Glomerular endothelial cell (primary cell): ENCODE results near the gene IL12RB1. TPM values are rescaled to one million over a fixed set of nuclear protein-coding genes. Genes with fewer than 3 reads are reported as not detected.
"Not testable (repeated sequence)": the region's sequence is repeated elsewhere in the genome, so short reads cannot be mapped to it uniquely, and the experiment has no call there.

Experiments used
- DNase-seq: peaks from one replicate; pipeline ENCODE4 v3.0.0-alpha.2; 2011; ENCODE audit warnings: low read depth, low spot score; ENCODE audit errors: extremely low read depth
- total RNA-seq: library from RNA; depleted of rRNA; stranded (reverse); fragments of >200 nt; gene quantifications from 2 replicates; pipeline ENCODE4 v1.2.3, GENCODE V29; 2015

Gene IL12RB1
- total RNA-seq, 1 donor from 2014 or later, result 0.12 TPM

DNA sequence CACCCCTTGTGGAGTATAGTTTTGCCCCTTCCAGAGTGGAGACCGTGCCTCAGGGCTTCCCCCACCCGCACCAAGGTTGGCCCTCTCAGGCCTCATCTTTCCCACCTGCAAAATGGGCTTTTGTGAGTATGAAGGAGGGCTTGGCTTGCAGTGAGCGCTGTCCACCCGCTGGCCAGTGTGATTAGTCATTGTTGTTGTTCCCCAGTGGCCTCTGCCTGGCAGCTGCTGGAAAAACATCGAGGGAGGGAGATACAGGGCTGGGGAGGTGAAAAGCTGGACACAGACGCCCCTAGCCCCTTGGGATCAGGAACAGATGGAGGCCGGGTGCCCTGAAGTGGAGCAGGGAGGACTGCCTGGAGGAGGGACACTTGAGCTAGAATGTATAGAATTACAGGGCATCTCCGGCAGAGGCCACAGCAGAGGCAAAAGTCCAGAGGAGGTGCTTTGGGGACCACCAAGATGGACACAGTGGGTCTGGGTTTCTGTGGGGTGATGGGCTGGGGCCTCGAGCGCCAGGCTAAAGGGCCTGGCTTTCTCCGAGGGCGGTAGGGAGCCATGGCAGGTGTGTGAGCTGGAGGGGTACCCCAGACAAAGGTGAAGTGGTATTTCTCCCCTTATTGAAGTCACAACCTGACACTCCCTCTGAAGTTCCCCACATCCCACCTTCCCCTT lies 3.9 kb upstream of the IL12RB1 start:
- DNase-seq, result no peak

DNA sequence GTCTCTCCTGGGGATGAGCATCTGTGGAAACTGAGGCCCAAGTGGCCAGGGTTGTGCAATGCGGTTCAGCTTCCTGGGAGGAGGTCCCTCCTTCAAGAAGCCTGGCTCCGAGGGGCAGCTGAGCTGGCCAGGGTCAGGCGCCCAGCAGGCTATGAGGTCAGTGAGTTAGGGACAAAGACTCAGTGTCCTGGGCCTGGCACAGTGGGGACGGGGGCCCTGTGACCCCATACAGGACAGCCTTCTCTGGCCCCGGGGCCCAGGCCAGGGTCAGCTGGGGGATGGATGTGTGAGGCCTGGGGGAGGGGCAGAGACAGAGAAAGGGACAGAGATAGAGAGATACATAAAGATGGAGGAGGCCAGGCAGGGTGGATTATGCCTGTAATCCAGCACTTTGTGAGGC lies 3.0 kb upstream of the IL12RB1 start:
- no peak for DNase-seq

DNA sequence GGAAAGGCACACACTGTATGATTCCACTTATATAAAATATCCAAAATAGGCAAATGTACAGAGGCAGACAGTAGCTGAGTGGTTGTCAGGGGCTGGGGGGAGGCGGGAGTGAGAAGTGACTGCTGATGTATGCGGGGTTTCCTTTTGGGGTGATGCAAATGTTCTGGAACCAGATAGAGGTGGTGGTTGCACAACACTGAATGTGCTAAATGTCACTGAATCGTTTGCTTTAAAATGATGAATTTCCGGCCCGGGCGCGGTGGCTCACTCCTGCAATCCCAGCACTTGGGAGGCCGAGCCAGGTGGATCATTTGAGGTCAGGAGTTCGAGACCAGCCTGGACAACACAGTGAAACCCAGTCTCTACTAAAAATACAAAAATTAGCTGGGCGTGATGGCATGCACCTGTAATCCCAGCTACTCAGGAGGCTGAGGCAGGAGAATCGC lies 2.4 kb upstream of the IL12RB1 start:
- not testable (repeated sequence) for DNase-seq

DNA sequence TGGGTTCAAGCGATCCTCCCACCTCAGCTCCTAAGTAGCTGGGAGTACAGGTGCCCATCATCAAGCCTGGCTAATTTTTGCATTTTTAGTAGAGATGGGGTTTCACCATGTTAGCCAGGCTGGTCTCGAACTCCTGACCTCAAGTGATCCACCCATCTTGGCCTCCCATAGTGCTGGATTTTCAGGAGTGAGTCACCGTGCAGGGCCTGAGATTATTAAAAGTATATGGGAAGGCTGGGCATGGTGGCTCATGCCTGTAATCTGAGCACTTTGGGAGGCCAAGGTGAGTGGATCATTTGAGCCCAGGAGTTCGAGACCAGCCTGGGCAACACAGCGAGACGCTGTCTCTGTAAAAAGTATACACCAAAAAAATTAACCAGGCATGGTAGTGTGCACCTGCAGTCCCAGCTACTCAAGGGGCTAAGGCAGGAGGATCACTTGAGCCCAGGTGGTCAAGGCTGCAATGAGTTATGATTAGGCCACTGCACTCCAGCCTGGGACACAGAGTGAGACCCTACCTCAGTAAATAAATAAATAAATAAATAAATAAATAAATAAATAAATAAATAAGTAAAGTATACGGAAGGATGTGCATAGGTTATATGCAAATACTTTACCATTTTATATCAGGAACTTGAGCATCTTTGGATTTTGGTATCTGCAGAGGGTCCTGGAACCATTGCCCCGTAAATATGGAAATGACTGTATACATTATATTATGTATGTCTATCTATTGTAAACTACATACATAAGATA lies 854 bp downstream of the IL12RB1 start:
- DNase-seq, result no peak

DNA sequence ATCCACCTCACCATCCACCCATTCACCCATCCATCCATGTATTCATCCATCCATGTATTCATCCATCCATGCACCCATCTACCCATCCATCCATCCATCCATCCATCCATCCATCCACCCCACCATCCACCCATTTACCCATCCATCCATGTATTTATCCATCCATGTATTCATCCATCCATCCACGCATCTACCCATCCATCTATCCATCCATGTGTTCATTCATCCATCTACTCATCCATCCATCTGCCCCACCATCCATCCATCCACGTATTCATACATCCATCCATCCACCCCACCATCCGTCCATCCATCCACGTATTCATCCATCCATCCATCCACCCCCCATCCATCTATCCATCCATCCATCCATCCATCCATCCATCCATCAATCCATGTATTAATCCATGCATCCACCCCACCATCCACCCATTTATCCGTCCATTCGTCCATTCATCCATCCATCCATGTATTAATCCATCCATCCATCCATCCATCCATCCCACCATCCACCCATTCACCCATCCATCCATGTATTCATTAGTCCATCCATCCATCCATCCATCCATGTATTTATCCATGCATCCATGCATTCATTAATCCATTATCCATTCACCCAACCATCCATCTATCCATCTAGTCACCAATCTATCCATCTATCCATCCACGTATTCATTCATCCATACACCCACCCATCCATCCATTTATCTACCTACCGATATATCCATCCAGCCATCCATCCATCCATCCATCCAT lies 2.6 kb downstream of the IL12RB1 start:
- no peak for DNase-seq

DNA sequence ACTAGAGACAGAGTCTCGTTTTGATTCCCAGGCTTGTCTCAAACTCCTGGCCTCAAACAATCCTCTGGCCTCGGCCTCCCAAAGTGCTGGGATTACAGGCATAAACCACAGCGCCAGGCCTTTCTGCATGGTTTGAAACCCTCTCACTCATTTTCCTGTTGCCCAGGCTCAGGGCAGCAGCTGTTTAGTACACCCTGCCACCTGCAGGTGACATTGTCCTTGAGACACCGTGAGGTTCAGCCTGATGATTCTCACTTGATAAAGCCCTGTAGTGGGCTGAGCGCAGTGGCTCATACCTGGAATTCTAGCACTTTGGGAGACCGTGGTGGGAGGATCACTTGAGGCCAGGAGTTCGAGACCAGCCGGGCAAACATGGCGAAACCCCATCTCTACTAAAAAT lies 12.5 kb downstream of the IL12RB1 start:
- no peak for DNase-seq

DNA sequence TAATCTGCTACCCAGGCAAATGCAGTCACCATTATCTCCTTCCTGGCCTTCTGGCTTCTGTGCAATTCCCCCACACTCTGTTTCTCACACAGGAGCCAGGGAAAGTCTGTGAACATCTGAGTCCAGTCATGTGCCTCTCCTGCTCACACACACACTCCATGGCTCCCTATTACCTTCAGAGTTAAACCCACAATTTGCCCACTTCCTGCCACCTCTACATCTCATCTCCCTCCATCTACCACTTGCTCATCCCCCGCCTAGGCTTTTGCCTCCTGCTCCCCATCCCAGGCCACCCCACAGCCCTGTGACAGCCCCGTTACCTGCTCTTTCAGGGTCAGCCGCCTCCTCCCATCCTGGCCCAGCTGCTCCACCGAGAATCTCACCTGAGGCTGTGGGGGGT lies 13.5 kb downstream of the IL12RB1 start:
- DNase-seq, result no peak

DNA sequence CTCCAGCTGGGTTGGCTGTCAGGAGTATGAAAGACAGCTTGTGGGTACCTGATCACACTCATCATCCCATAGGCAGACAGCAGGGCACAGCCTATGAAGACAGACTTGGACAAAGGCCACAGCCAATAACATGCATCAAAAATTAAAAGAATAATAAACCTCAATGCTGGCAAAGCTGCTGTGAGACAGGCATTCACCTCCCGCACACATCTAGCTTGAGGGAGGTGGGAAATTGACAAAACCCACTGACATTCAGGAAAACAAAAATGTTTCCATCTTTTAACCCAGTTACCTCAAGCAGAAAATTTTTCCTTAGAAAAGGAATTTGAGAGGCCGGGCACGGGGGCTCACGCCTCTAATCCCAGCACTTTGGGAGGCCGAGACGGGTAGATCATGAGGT lies 14.4 kb downstream of the IL12RB1 start:
- DNase-seq, result no peak

DNA sequence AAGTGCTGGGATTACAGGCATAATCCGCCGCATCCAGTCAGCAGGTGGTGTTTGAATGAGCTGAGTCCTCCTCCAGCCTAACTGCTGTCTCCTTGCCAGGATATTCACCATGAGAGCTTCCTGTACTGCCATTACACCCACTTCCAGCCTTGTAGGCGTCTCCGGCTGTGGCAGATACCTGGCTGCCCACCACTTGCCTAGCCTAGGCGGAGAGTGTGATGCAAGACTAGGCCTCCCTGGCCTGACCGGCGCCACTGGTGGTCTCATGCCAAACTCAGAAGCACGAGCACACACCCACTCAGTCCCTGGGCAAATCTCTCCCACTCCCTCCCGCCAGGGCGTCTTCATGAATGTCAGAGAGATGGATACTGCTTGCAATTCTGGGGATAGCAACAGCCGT lies 16.6 kb downstream of the IL12RB1 start:
- DNase-seq, result no peak

DNA sequence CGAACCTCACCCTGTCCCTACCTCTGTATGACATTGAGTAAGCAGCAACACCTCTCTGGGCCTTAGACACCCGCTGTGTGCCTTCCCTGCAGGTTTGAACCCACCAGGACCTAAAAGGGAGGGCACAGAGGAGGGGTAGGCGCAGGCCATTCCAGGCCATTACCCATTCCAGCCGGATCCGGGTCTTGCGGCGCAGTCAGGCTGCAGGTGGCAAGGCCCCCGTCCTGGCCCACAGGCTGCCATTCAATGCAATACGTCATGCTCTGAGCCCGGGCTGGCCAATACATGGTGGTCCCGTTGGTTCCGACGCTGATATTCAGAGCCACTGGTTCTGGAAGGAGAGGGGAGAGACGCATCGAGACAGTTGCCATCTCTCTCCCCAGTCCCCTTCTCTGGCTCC lies 17.4 kb downstream of the IL12RB1 start:
- no peak for DNase-seq

DNA sequence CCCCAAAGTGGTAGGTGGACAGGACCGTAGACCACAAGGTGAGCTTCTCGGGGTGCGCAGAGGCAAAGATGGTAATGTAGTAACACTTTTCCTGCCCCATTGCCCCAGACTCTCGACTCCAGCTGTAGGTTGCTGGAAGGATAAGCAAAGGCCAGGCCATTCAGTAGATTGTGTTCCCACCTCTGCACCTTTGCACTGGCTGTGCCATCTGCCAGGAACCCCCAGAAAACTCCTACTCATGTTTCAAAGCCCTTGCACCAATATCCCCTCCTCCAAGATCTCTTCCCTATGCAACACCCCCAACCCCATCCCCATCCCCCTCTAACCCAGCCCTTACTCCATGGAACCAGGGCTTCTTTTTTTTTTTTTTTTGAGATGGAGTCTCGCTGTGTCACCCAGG lies 18.3 kb downstream of the IL12RB1 start:
- no peak for DNase-seq

DNA sequence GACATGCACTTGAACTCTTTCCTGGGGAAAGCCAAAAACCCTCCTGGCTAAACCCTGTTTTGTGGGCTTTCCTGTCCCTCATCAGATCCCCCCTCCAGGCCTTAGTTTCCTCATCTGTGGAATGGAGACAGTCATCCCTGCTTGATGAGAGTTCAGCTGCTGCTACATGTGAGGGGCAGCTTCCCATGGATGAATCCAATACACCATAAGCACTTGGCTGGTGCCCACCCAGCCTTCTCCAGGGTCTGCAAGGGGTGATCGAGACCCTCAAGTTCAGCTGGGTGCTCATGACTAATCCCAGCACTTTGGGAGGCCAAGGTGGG lies 21.6 kb downstream of the IL12RB1 start:
- DNase-seq, result no peak

DNA sequence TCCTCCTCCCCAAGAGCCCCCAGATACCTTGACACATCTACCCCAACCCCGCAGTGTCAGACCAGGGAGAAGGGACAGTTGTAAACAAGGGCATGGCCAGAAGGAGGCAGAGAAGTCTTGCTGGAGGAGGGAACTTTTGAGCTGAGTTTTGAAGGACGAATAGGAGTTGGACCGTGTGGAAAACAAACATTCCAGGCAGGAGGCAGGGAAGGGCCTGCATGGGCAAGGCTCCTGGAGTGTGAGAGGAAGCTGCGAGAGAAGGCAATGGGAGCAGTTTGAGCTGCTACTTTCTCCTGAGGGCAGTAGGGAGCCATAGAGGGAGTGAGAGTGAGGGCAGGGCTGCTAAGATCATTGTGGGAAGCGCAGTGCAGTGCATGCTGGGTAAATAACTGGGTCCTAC lies 23.3 kb downstream of the IL12RB1 start:
- no peak for DNase-seq

DNA sequence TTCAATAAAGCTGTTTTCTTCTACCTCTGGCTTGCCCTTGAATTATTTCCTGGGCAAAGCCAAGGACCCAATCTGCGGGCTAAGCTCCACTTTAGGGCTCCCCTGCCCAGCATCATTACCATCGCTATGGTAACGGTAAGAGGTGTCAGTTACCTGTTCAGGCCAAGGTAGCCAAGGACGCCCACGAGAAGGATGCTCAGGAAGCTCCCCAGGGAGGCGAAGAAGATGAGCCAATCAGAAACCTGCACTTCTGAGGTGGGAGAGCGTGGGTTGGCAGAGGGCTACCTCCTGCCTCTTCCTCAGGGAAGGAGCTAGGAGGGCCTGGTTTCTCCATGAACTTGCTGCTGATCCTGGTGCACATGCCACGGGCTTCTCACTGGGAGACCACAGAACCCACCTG lies 24.7 kb downstream of the IL12RB1 start:
- no peak for DNase-seq

DNA sequence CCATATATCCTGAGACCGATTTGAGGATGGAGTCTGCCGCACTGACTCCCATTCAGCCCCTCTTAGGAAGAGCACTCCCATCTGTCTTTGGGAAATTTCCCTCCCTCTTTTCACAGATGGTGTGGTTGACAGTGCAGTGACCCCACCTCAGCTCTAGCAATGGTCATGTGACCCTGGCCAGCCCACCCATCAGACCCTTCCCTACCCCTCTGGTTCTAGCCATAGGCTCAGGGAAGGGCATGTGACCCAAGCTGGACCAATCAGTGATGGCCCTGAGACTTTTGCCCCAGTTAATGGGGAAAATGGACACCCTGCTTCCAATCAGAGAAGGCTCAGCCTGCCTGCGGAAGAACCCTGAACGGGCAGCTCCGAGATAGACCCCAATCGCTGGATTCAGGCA lies 26.3 kb downstream of the IL12RB1 start:
- no peak for DNase-seq

DNA sequence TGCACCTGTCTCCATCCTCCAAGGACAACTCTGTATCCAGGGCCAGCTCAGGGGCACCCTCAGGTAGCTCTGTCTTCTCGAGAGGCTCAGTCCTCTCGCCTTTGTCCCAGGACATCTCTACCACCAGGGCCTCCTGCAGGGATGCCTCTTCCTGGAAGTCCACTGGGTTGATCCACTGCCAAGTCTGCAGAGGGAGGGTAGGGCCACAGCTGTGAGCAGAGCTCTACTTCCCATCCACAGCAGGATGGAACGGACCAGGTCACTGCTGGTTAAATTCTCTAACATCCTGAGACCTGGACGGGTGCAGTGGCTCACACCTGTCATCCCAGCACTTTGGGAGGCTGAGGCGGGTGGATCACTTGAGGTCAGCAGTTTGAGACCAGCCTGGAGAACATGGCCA lies 26.8 kb downstream of the IL12RB1 start:
- no peak for DNase-seq

DNA sequence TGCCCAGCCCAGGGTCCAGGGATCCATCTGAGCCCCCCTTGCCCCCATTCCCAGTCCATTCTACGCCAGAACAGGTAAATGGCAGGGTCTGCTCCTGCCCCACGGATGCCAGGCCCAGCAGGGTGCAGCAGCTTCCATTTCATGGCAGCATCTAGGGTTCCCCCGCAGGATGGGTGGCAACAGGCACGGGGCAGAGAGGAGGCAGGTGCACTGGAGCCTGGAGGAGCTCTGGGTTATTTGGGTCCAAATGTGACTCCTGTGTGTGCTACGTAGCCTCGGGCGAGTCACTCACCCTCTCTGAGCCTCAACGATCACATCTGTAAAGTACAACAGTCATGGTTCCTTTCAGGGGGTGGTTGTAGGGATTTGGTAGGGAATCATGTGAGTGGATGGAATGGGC lies 27.4 kb downstream of the IL12RB1 start:
- DNase-seq, result no peak

DNA sequence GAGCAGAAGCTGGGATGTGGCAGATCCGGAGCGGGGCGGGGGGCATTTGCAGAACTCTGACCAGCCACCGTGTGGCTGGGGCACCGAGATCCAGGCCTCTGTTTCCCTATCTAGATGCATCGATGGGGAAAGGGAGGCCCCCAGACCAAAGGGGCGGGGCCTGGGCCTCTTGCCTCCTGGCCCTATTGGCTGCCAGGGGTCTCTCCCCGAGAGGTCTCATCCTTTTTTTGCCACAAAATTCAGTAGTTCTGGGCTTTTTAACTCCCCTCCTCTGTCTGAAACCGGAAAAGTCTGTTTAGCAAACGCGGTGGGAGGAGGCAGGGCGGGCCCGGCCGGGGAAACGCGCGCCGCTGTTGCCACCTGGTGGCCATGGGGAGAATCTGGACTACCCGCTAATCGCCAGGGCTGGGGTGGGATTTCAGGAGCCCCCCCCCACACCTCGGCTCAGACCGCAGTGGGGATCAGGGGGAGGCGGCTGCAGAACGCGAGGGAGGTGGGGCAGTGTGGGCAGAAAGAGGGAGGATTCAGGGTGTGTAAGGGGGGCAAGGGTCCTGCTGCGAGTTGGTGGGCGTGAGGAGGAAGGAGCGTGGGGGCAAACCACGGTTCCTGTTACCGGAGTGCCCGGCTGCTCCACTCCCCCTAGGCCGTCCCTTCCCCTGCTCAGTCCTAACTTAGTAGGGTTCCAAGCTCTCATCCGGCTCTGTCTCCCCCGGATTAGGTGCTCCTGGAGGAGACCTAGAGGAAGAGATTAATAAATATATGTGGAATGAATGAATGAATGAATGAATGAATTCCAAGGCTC lies 28.3 kb downstream of the IL12RB1 start:
- no peak for DNase-seq

DNA sequence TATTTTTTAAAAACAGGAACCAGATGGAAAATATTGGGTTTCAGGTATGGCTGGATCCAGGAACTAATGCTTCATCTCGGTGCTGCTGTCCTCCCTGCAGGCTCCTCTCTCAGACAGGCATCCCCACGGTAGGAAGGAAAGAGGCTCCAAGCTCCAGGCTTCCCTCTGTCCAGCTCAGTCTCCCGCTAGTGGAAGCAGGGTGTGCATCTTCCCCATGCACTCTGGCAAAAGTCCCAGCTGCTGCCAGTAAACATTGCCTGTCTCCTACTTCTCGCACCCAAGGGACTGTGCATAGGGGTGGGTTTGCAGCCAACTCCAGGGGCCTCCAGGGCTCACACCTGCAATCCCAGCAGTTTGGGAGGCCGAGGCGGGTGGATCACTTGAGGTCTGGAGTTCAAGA lies 29.2 kb downstream of the IL12RB1 start:
- DNase-seq, result no peak

DNA sequence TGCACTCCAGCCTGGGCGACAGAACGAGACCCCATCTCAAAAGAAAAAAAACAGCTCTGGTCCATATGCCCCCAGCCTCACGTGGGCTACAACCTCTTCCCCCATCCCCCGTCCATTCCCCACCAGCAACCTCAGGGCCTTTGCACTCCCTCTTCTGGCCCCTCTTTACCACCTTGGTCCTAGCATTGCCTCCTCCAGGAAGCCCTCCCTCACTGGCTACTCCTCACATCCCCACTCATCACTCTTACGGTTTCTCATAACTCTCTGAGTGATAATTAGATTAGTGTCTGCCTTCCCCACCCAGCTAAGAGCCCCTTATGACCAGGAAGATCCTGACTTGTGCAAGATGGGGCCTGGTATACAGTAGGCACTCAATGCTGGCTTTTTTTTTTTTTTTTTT lies 30.8 kb downstream of the IL12RB1 start:
- no peak for DNase-seq

DNA sequence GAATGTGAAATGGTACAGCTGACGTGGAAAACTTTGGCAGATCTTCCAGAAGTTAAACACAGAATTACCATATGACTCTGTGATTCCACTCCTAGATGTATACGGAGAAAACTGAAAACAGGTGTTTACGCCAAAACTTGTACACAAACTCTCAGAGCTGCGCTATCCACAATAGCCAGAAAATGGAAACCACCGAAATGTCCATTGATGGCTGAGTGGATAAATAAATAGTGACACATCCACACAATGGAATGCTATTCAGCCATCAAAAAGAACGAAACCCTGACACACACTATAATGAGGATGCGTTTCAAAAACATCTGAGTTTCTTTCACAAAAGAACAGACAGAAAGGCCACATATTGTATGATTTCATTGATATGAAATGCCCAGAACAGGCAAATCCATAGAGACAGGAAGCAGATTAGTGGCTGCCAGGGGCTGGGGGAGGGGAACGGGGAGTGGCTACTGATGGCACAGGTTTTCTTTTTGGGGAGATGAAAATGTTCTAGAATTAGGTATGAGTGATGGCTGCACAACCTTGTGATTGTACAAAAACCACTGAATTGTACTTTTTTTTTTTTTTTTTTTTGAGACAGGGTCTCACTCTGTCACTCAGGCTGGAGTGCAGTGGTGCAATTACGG lies 33.0 kb downstream of the IL12RB1 start:
- DNase-seq, result no peak
